NB4 (cell line): Measurements from ENCODE around the gene CCDC92.

ENCODE experiments used
- POLR2A ChIP-seq: IDR thresholded peaks from 2 replicates; pipeline ENCODE4 v1.6.1; 2011; ENCODE audit warnings: mild to moderate bottlenecking; ENCODE audit not compliant: insufficient read length; ENCODE audit errors: extremely low read depth
- TF ChIP-seq, protein P1 (sequence below): IDR thresholded peaks from one replicate; pipeline ENCODE4 v1.5.1; 2012; ENCODE audit warnings: low read depth, low read length

DNA sequence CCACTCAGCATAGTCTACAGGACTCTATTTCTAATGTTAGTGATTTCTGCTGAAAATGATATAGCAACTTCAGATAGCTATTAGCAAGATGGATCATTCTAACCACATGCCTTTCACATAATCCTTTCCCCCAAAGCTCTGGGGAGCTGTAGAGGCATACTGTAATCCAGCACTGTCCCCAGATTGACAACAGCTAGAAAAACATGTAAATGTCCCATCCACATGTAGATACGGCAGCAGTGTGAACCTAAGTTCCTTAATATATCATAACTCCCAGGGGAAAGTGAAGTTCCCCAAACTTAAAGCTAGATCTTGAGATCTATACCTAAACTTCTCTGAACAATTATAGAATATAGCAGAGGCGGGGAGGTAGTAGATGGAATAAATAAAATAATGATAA lies 14.4 kb upstream of the CCDC92 start:
- TF ChIP-seq, protein P1, sequence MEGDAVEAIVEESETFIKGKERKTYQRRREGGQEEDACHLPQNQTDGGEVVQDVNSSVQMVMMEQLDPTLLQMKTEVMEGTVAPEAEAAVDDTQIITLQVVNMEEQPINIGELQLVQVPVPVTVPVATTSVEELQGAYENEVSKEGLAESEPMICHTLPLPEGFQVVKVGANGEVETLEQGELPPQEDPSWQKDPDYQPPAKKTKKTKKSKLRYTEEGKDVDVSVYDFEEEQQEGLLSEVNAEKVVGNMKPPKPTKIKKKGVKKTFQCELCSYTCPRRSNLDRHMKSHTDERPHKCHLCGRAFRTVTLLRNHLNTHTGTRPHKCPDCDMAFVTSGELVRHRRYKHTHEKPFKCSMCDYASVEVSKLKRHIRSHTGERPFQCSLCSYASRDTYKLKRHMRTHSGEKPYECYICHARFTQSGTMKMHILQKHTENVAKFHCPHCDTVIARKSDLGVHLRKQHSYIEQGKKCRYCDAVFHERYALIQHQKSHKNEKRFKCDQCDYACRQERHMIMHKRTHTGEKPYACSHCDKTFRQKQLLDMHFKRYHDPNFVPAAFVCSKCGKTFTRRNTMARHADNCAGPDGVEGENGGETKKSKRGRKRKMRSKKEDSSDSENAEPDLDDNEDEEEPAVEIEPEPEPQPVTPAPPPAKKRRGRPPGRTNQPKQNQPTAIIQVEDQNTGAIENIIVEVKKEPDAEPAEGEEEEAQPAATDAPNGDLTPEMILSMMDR, result no peak
- no peak for TF ChIP-seq POLR2A
